ENCODE measurements around the gene HNRNPLL. TPM values are rescaled to one million over a fixed set of nuclear protein-coding genes. Genes with fewer than 3 reads are reported as not detected.

HNRNPLL gene
- total and polyA plus RNA-seq, 2 of the 13 experiments (the other 11 are each of a cell fraction or from before 2014, with no cell fraction given): 49.4 to 103 TPM

GRCh38 chr2:38574278-38574677 is 28.4 kb downstream of the HNRNPLL start:
- ChIA-PET POLR2A (no interaction called here), CTCF (ENCODE audit: low intra/inter-chr PET ratio, low total read pairs) (no interaction called here)
- H4K20me1 ChIP-seq (ENCODE audit: insufficient read depth, low read length): no peaks in the 10 kb centered on the region; the same call in 1 of the 2 replicates
- DNase-seq (ENCODE audit: low spot score) (no peak), ATAC-seq (no peak; the same call in 2 of the 3 replicates), FAIRE-seq (no peak)
- no peak overlapping the region for H3K4me2 ChIP-seq (ENCODE audit: low read depth, low read length)
- no peak overlapping the region for H3K9ac ChIP-seq (ENCODE audit: insufficient read depth, low read depth, low read length)
- intact Hi-C loops (cut with micrococcal nuclease; ENCODE audit: unreplicated experiment) (no loop called here), in situ Hi-C loops (cut with HindIII; ENCODE audit: extremely low pct_ligation_motif_present, low pct_unique_long_range_greater_than_20kb) (no loop called here)
- H3K36me3 ChIP-seq (replicated peaks in 1 of 2; ENCODE audit: control insufficient read depth in 1 of 2, insufficient read depth in 2 of 2, low read length in 2 of 2): peaks cover 21 to 87% of the 10 kb centered on the region in 2 experiments
- TF ChIP-seq SALL2 (CRISPR knock-in tag; IDR thresholded peaks at IDR 0.05) (no peak), ZNF629 (CRISPR knock-in tag; conservative IDR thresholded peaks at IDR 0.05) (no peak), RBM22 (optimal IDR thresholded peaks at IDR 0.05; ENCODE audit: low read length) (peak; percentile 86), DMTF1 (CRISPR knock-in tag; IDR thresholded peaks at IDR 0.05) (no peak), SRY (CRISPR knock-in tag; IDR thresholded peaks at IDR 0.05) (no peak)
- no peak overlapping the region for H2AFZ ChIP-seq (ENCODE audit: low read length)
- H3K79me2 ChIP-seq (ENCODE audit: insufficient read depth, low read length): peaks cover 40% of the 10 kb centered on the region
- H3K27me3 ChIP-seq (ENCODE audit: control insufficient read depth in 1 of 2, insufficient read depth in 2 of 2, low read length in 2 of 2): no peaks in the 10 kb centered on the region
- BruUV-seq (replicated peaks): no TSS peak
- H3K4me3 ChIP-seq (replicated peaks in 1 of 3; ENCODE audit: insufficient read depth in 1 of 3, low read depth in 2 of 3, low read length in 3 of 3): no peak overlapping the region
- no peak overlapping the region for H3K27ac ChIP-seq (ENCODE audit: extremely low read length, insufficient read depth, low read length)
- H3K4me1 ChIP-seq (ENCODE audit: insufficient read depth, low read length): peaks cover 21% of the 10 kb centered on the region
- no peaks in the 10 kb centered on the region for H3K9me3 ChIP-seq (ENCODE audit: low read length)

GRCh38 chr2:38572167-38572566 is 30.6 kb downstream of the HNRNPLL start:
- no peak overlapping the region for H3K4me3 ChIP-seq (replicated peaks in 1 of 3; ENCODE audit: insufficient read depth in 1 of 3, low read depth in 2 of 3, low read length in 3 of 3)
- H2AFZ ChIP-seq (ENCODE audit: low read length): no peak overlapping the region
- no peaks in the 10 kb centered on the region for H3K9me3 ChIP-seq (ENCODE audit: low read length)
- H3K9ac ChIP-seq (ENCODE audit: insufficient read depth, low read depth, low read length): no peak overlapping the region
- H3K36me3 ChIP-seq (replicated peaks in 1 of 2; ENCODE audit: control insufficient read depth in 1 of 2, insufficient read depth in 2 of 2, low read length in 2 of 2): peaks cover 28 to 91% of the 10 kb centered on the region in 2 experiments
- H4K20me1 ChIP-seq (ENCODE audit: insufficient read depth, low read length): no peaks in the 10 kb centered on the region
- TSS peak; percentile 1 for BruUV-seq (replicated peaks)
- CTCF ChIA-PET (ENCODE audit: low intra/inter-chr PET ratio, low total read pairs): no interaction called here
- intact Hi-C loops (cut with micrococcal nuclease; ENCODE audit: unreplicated experiment): no loop called here
- peaks cover 21% of the 10 kb centered on the region for H3K4me1 ChIP-seq (ENCODE audit: insufficient read depth, low read length)
- H3K27me3 ChIP-seq (ENCODE audit: control insufficient read depth in 1 of 2, insufficient read depth in 2 of 2, low read length in 2 of 2): no peaks in the 10 kb centered on the region
- WGBS (ENCODE audit: low lambda C conversion rate): 100% methylated on average over 1 of the region's 1 CpG
- FAIRE-seq: no peak
- POLR2A ChIA-PET: no interaction called here
- TF ChIP-seq AHDC1 (CRISPR knock-in tag; IDR thresholded peaks at IDR 0.05; ENCODE audit: borderline replicate concordance): no peak
- TF ChIP-seq RBM22 (optimal IDR thresholded peaks at IDR 0.05; ENCODE audit: low read length): peak; percentile 49
- H3K79me2 ChIP-seq (ENCODE audit: insufficient read depth, low read length): peaks cover 24% of the 10 kb centered on the region
- no peak for DNase-seq (ENCODE audit: low spot score)
- in situ Hi-C loops (cut with HindIII; ENCODE audit: extremely low pct_ligation_motif_present, low pct_unique_long_range_greater_than_20kb): no loop called here
- H3K4me2 ChIP-seq (ENCODE audit: low read depth, low read length): no peak overlapping the region
- ATAC-seq: no peak
- H3K27ac ChIP-seq (ENCODE audit: extremely low read length, insufficient read depth, low read length): no peak overlapping the region
